HG02970 (cell line): ENCODE results near the gene CLTRN.
"Not testable (repeated sequence)": the region's sequence is repeated elsewhere in the genome, so short reads cannot be mapped to it uniquely, and the experiment has no call there.

Experiments
- ATAC-seq: cut with Tn5 transposase; IDR thresholded peaks from one replicate; pipeline ENCODE4 v1.9.1; 2021; ENCODE audit warnings: mild to moderate bottlenecking, moderate library complexity, moderate number of reproducible peaks; ENCODE audit not compliant: unreplicated experiment, low FRiP score

The CLTRN gene

DNA sequence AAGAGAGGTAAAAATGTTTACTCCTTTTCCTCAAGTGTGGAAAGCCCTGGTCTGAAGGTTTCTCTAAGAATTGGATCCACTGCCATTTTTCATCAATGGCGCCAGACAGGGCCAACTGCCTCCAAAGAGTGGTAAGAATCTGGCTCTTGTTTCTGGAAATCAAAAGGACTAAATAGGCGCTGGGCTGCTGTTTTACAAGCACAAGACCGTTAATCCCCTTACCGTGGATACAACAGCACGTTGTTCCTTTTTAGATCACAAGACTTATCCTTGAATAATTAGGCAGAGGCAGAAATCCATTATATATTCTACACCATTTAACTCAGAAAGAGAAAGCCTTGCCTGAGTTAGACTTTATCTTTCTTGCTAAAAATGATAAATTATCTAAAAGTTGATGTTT is 10.6 kb downstream of the CLTRN start:
- no peak for ATAC-seq

DNA sequence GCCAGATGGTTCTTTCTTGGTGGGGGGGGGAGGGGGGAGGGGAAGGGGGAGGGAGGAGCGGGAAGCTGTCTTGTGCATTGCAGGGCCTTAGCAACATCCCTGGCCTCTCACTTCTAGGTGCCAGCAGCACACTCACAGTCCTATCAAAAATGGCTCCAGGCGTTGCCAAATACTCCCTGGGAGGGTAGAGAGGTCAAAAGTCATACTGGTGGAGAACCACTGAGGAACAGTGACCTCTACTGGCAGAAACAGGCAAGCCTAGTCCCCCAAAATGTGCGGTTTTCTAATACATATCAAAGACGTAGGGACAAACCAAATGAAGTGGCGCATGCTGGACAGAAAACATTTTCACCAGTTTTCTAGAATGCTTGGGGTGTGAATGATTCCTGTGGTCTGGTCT is 17.1 kb downstream of the CLTRN start:
- ATAC-seq, result not testable (repeated sequence)

DNA sequence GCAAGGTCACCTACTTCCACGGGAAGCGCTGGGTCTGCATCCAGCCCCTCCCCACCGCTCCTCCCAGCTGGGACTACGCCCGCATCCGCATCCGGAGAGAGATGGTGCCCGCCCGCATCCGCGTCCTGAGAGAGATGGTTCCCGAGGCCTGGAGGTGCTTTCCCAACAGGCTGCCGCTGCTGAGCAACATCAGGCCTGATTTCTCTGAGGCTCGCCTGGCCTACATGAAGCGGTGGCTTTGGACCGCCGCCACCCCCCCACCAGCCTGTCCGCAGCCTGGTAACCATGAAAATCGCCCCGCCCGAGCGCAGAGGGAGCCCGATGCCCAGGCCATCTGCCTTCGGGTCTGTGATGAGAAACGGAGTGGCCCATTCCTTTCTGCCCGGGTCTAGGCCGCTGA is 18.1 kb downstream of the CLTRN start:
- ATAC-seq, result no peak

DNA sequence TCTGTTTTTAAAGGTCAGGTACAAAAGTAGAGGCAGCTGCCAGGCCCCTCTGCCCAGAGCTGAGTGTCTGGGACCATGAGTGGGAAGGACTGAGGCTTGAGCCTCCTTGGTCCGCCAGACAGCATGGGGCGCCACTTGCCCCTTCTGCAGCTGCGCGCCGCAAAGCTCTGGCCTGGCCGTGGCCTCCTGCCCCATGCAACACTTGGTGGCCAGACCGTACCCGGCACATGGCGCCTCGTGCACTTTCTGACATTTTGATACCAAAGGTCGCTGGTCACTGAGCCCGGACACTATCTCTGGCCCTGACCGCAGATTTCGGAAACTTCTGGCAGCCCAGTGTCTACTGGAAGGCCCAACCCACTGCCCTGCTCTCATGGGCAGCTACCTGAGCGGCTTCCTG is 18.6 kb downstream of the CLTRN start:
- no peak for ATAC-seq

DNA sequence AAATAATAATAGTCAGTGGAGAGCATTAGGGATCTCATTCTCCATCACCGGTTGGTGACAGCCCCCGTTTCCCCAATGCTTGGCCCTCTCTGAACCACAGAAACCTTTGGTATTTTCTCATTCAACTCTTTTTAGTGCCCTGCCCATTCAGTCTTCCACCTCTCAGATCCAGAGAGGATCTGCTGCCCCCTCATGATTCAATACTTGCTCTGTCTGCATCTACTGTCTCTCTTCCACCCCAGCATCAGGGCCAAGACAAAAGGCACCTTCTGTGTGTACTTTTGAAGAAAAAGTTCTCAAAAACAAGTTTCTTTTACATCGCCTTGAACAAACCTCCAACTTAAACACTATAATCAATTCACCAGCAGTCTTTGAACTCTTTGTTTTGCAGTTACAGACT is 19.3 kb downstream of the CLTRN start:
- no peak for ATAC-seq

DNA sequence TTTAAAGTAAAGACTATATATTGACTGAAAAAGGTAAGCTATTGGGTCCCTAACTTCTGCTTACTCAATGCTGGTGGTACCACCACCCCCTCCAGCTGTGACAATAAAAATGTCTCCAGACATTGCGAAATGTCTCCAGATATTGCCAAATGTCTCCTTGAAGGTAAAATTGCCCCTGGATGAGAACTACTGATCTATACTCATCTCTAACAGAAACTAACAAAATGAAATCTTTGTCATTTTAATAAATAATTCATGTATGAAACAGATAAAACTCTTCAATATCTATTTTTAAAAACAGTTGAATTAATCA is 20.1 kb downstream of the CLTRN start:
- no peak for ATAC-seq

DNA sequence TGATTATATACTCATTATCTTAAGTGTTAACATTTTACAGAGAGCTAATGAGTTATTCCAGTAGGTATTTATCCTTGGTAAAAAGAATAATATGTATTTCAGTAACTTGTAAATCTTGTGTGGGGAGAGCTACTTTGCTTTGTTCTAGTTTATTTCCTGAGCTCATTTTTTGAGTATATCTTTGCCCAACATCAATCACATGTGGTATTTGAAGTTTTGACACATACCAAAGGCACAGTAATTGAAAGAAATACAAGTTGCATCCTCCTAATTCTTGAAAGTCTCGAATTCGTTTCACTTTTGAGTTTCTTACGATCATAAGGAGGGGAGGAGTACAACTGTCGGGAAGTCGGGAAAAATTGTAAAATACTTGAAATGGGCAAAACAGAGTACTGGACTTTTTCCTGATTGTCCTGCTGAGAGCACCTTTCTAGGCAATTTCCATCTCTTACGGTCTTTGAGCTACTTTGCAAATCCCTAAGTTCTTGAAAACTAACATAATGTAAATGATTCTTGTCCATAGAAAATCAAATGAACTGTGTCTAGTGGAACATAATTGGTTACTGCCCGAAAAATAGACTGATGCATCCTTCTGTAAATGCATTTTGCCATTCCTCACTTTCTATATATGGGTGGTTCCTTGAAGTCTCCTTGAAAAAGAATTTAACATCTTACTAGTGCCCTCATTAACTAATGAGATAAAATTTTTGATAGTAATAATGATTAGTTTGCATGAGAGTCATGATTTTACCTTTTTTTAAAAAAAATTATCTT is 20.6 kb downstream of the CLTRN start:
- no peak for ATAC-seq

DNA sequence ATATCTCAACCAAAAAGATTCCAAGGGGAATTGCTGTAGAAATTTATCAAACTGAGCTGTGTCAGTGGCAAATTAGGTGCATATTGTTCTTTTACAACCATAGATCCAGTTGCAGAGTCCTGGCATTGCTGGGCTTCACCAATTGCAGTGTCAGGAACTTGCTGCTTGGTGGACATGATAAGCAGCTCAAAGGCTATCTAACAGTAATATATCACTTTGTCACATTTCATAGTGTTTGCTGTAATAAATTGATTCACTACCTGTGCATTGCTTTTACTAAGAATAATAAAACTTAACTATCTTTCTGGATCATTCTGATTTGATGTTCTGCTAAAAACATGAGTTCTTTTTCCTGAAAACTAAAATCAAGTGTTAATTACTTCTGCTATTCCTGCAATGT is 33.0 kb downstream of the CLTRN start:
- no peak for ATAC-seq

DNA sequence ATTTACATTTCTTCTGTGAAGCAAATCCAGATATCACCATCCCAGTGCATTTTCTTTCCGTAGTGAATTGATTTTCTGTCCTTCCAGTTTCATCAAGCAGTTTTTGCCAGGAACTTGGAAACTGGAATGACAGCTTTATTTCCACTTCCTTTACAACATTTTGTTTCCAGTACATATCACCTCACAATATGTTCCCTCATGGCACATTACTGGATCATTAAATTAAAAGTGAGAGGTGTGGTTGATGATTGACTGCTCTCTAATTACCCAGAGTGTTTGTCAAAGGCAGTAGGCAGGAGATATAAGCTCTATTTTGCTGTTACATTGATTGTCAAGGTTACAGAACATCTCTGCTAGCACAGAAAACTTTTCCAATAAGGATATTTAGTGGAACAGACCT is 41.6 kb downstream of the CLTRN start:
- no peak for ATAC-seq

DNA sequence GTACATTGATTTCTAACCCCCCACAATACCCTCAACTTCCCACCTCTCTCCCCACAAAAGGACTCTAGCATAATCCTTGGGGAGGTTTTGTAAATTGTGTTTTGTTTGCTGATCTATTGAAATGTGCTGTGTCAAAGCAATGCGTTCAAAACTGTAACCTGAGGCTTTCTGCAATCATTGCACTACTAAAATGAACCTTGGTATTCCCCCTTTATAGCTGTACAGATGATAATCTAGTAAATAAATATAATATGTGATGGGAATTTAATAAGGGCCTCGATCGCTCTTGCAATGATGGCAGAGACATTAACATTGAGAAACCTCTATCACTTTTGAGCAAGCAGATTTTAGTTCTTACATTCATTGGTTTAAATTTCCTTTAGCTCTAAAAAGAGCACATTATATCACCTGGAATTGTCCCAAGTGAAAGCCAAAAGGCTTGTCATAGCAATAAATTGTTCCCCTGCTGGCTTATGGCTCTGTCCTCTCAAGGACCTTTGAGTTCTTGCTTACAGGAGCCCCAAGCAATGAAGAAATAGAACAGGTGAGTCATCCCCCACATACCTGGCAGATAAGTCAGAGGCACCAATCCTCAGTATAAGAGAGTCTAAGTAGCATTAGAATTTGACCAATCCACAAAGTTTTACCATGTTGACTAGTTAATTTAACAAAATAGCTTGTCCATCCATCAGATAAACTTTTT is 45.4 kb downstream of the CLTRN start:
- ATAC-seq, result no peak

DNA sequence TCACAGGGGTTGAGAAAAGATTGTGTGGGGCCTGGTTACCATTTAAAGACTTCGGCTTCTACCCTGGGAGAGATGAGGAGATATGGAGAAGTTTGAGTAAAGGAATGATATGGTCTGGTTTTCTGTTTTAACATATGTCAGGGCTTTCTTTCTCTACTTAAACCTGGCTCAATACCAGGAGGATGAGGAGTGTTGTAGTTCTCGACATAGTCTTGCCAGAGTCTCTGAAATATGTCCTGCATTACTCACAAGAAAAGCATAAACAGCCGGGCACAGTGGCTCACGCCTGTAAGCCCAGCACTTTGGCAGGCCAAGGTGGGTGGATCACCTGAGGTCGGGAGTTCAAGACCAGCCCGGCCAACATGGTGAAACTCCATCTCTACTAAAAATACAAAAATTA is 47.5 kb downstream of the CLTRN start:
- ATAC-seq, result no peak

DNA sequence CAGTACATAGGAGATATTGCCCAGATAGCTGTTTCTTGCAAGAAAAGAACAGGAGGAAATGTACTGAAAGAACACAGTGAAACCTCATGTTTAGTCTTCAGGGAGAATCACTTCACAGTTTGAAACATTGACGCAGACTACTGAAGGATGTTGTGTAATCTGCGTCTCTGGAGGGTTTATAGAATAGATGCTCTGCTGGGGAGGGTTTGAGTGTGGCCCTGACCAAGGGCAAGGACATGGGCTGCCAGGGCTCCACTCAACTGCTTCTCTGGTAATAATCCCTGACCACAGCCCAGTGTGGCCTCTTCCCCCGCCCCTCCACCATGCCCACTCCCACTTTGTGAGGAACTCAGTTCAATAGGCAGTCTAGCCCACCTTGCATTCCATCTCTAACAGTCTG is 48.1 kb downstream of the CLTRN start:
- ATAC-seq, result no peak

DNA sequence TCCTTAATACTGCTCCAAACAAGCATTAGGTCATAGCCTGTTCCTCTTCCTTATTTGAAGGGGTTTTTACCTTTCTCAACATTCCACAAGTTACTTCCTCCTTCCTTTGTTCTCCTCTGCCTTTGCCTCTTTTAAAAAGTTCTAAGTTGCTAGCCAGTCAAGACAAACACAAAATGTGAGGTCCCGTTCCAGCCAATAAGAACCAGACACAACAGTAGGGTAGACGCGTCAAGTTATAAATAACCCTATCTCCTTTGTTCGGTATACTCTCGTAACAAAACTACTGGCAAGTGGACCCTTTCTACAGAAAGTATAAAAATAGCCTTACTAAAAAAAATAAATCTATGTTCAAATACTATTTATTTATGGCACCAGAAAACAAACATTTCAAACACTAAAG is 57.5 kb downstream of the CLTRN start:
- ATAC-seq, result no peak

DNA sequence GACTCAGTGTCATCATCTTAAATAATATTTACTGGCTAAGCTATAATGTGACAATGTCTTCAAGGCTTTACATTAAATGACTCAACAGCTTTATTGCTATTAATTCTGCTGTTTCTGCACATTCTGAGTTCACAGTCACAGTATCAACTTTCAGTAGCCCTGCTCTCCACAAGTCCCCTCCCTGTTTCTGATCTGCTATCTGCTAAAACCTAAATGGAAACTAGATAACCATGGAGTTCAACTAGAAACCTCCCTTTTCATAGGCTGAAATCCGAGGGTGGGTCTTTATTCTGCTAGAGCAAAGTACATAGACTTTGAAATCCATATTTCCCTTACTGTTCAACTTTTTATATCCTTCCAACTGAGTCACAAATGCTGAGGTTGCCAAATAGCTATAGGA is 58.5 kb downstream of the CLTRN start:
- no peak for ATAC-seq

DNA sequence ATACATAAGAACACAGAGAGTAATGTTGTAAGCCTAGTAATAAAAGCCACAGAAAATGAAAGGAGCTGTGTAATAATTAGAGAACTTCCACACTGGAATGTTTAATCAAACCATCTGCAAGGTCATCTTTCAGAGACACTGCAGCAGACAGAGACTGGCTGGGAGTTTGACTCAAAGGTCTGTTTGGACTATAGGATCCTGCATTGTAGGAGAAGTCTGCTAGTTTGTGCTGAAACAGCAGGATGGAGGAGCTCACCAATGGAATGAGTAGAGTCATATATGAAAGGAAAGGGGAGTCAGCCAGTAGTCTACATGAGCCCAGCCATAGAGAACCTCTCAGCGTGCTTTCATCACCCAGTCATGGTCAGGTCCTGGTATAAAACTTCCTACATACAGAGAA is 59.4 kb downstream of the CLTRN start:
- ATAC-seq, result no peak

DNA sequence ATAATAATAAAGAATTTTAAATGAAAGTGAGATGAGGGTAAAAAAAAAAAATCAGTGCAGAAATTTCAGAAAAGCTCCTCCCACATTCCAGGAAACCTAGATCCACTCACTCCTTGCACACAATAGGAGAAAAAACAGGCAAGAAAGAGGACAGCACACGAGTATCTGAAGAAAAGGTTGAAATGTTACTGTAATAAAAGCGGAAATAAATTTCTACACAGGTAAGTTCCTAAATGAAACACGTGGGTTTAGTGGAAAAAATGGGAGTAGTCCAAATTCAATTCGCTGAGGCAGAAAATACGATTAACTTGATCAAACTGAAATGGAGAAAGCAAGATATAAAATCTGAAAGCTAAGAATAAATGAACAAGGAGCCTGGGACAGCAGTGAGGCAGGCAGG is 61.8 kb downstream of the CLTRN start:
- no peak for ATAC-seq

DNA sequence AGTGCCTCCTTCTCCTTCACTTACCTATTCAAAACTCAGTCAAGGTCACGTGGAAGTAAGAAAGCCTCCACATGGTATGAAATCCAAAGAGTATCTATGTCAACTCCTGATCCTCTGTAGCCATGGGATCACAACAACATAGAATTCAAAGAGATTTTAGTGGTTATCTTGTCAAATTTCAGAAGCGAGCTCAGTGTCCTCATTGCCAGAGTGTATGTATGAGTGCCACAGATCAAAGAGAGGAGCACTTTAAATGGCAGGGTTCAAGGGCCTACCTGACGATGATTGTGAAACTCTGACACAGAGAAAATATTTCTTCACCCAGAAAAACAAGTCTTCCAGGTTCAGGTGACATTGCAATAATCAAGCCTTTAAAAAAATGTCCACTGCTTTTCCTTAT is 62.7 kb downstream of the CLTRN start:
- no peak for ATAC-seq

DNA sequence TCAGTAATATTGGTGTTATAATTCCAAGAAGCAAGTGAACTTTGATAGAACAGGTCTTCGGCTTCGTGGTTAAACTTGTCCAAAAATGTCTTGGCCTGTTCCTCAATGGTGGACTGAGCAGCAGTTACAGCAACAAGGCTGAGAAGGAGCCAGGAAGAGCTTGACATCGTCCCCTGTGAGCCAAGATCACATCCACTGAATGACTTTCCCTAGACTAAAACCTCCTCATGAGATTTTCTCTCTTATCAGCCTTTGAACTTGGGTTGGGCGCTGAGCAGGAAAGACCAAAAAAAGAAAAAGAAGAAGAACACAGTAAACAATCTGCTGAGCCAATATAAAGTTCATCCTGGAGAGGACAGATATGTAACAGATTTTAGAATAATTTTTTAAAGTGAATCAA is 63.9 kb downstream of the CLTRN start, which contains the start of gene ACE2:
TSS of gene ACE2 (minus strand) at position 216 of the 400 bp plus-strand sequence. CDS start at position 167, 49 bp downstream.
- no peak for ATAC-seq

DNA sequence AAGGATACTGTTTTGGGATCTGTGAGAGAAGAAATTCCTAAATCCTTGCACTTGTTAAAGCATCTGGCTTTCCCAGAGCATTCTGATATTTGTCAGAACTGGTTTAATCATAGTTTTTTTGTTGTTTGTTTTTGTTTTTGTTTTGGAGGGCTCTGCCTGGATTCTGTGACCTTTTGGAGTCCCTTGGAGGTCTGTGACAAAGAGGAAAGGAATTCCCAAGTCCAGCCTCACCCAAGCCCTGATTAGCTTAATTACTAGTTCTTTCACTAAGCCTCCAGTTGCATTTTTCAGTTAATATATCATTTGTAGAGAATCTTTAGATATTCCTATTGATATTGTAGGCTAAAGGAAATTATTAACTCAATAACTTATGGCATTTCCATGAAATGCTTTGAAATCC is 64.6 kb downstream of the CLTRN start:
- no peak for ATAC-seq

DNA sequence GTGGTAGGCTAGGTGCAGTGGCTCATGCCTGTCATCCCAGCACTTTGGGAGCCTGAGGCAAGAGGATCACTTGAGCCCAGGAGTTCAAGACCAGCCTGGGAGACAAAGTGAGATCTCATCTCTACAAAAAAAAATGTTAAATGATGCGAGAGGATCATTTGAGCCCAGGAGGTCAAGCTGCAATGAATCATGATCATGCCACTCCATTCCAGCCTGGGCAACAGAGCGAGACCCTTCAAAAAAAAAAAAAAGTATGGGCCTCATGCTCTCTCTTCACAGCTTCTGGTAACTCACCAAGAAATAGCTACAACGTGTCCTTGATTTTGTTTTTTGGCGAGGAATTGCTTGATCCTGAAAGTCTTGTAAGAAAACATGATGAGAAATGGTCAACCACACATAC is 65.1 kb downstream of the CLTRN start:
- no peak for ATAC-seq

DNA sequence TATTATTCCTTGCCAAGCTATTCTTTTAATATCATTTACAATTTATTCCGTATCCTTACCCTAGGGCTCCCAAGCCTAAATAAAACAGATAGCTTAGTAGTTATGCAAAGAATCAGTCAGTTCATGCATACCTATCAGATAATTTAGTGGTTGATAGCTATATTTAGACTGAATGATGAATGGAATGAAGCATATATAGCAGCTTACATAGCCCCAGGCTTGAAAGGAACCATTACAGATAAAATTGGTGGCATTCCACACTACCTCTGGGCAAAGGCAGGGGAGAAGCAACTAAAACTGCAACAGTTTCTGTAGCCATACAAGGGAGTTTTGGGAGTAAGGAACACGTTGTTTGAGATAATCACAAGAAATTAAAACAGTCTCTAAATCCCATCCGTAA is 66.6 kb downstream of the CLTRN start:
- no peak for ATAC-seq

DNA sequence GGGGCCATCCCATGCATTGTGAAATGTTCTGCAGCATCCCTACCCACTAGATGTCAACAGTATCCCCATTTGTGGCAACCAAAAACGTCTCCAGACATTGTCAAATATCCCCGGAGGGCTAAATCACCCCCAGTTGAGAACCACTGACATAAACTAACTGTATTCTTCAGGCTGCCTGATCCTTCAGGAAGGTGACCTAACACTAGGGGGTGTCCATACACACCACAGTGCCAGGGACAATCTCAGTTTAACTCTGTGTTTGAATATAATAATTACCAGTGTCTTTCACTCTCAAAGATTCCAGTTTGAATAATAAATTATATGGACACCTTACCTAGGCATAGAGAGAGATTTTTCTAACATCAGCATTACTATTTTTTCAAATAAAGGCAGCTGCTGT is 70.2 kb downstream of the CLTRN start:
- no peak for ATAC-seq
